GM18505 (cell line): Measurements from ENCODE around the gene TMPRSS11B.
"Not testable (repeated sequence)": the region's sequence is repeated elsewhere in the genome, so short reads cannot be mapped to it uniquely, and the experiment has no call there.

Experiments used
- ATAC-seq: cut with Tn5 transposase; IDR thresholded peaks from one replicate; pipeline ENCODE4 v1.9.1; 2021; ENCODE audit not compliant: unreplicated experiment
- POLR2A ChIP-seq: IDR thresholded peaks from 4 replicates; pipeline ENCODE4 v1.6.1; 2011; ENCODE audit warnings: borderline replicate concordance; ENCODE audit not compliant: insufficient read depth, insufficient read length; ENCODE audit errors: extremely low read depth

The TMPRSS11B gene, protein sequence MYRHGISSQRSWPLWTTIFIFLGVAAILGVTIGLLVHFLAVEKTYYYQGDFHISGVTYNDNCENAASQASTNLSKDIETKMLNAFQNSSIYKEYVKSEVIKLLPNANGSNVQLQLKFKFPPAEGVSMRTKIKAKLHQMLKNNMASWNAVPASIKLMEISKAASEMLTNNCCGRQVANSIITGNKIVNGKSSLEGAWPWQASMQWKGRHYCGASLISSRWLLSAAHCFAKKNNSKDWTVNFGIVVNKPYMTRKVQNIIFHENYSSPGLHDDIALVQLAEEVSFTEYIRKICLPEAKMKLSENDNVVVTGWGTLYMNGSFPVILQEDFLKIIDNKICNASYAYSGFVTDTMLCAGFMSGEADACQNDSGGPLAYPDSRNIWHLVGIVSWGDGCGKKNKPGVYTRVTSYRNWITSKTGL

DNA sequence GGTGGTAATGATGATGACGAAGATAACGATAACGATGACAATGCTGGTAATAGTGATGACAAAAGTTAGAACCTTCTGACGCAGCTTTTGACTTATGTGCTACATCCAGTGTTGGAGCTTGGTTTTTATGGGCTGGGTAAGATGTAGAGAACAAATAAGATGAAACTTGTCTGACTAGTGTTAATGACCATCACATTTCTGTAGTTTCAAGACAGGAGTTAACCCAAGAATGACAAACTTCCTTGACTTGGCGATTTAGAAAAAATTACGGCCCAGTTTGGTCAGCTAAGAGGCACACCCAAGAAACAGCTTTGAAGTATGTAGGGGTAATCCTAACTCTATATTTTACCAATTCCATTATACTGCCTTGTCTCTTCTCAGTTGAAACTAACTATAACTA, at the start of gene TMPRSS11B:
TMPRSS11B (minus strand) TSS at position 101 of the 400 bp plus-strand sequence. CDS start 136 bp downstream, outside the sequence.
- ATAC-seq = no peak
- TF ChIP-seq POLR2A = no peak

DNA sequence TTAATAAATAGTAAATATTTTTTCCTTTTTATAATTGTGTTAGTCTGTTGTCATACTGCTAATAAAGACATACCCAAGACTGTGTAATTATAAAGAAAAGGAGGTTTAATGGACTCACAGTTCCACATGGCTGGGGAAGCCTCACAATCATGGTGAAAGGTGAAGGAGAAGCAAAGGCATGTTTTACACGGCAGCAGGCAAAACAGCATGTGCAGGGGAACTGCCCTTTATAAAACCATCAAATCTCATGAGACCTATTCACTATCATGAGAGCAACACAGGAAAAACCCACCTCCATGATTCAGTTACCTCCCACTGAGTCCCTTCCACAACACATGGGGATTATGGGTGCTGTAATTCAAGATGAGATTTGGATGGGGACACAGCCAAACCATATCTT, 45.8 kb upstream of the TMPRSS11B start:
- TF ChIP-seq POLR2A = no peak

DNA sequence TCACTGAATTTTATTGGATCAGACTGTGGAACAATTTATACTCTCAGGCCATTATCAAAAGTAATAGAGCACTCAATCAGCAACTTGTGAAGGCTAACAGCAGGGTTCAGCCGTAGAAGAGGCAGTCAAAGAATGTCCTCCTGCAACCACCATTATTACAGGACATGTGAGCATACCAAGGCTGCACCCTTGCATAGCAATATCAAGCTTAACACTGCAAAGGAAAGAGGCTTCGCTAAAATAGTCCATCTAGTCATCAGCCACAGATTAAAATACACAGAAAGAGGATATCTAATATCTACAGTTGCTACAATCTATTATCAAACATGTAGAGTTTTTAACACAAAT, 42.9 kb upstream of the TMPRSS11B start:
- ATAC-seq = no peak
- TF ChIP-seq POLR2A = no peak

More for the DNA sequence above, 45.8 kb upstream of the TMPRSS11B start:
- ATAC-seq = no peak

DNA sequence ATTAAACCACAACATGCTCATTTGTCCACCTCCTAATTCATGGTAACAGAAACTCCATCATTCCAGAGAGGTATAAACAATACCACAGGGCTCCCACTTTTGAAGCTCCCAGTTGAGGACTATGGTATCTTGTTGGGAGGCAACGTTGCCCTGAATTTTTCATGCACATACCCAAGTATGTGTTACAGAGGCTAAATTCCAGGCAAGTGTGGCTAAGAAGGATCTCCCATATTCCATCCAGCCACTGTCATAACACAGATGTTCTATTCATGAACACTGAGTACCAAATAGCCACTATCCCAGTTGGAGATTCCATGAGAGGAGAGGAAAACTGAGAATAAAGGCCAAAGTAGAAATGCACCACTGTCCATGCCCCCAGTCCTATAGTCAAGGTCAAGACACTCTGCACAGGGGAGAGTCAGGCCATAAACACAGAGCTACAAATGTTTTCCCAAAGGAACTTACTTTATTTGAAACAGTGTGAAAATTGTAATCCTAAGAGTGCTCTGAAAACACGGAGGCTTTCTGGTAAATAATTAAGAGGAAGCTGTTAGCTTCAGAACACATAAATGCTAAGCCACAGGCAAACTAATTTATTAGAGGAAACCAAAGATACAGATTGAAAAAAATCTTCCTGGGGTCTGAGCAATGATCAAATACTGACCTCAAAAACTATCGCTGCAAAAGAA, 42.4 kb upstream of the TMPRSS11B start:
- ATAC-seq = no peak
- no peak for TF ChIP-seq POLR2A

DNA sequence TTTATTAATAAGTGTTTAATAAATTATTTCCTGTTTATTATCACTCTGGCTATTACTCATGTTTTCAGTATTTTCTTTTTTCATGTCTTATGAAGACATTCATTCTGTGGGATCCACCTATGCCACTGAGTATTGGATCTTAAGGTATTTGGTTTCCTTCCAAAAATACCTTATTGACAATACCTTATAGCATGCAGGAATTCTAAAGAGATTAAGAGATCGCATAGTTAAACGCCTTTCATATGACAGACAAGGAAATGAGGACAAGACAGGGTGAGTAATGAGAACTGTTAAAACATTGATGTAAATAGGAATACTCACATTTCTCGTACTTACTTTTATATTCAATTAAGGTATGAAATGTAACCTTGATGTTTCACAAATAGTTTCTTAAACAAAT, 38.2 kb upstream of the TMPRSS11B start:
- no peak for ATAC-seq
- TF ChIP-seq POLR2A = no peak

DNA sequence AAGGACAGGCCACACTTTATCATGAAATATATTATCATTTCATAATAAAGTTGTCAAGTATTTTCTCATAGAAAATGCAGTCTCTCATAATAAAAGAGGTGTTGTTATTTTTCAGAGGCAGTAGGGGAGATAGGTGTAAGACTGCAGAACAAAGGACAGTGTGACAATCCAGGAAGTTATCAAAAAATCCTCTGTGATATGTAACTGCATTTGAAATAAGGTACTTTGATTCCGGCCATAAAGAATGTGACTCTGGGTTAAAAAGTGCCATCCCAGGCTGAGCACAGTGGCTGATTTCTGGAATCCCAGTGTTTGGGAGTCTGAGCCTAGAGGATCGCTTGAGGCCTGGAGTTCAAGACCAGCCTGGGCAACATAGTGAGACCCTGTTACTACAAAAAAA, 37.6 kb upstream of the TMPRSS11B start:
- no peak for TF ChIP-seq POLR2A
- no peak for ATAC-seq

DNA sequence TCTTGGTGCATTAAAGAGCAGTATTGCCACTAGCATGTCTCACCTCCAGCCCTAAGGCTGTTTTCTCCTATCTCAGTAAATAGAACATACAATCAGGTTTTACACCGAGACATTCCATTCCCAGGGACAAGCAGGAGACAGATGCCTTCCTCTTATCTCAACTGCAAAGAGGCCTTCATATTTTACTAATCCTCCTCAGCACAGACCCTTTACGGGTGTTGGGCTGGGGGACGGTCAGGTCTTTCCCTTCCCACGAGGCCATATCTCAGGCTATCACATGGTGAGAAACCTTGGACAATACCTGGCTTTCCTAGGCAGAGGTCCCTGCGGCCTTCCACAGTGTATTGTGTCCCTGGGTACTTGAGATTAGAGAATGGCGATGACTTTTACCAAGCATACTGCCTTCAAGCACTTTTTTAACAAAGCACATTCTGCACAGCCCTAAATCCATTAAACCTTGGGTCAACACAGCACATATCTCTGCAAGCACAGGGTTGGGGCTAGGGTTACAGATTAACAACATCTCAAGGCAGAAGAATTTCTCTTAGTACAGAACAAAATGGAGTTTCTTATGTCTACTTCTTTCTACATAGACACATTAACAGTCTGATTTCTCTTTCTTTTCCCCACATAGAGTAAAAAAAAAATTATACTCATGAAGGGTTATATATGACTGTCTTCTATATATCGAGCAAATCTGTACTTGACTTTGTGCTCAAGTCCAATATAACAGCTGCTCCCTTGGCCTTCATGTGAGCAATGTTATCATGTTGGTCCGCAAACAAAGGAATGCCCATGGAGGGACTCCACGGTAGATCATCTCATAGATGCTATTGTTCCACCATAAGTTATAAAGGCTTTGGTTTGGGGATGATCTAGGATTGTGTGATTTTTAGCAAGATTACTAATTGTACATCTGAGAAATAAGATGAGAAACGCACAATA, 36.6 kb upstream of the TMPRSS11B start:
- not testable (repeated sequence) for ATAC-seq

DNA sequence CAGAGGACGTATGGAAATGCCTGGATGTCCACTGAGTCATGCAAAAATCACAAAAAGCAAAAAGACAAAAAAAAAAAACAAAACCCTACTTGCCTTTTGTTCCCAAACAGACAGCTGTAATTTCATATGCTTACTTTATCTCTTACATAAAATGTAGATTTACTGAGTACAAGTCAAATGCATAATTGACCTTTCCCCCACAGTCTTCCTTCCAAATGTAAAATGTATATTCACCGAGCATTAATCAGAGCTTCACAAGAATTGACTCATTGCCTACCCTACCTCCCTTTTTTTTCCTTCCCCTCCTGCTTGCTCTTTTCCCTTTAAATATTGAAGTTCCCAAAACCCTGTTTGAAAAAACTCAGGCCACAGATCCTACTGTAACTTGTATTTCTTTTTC, 32.5 kb upstream of the TMPRSS11B start:
- no peak for ATAC-seq
- no peak for TF ChIP-seq POLR2A

DNA sequence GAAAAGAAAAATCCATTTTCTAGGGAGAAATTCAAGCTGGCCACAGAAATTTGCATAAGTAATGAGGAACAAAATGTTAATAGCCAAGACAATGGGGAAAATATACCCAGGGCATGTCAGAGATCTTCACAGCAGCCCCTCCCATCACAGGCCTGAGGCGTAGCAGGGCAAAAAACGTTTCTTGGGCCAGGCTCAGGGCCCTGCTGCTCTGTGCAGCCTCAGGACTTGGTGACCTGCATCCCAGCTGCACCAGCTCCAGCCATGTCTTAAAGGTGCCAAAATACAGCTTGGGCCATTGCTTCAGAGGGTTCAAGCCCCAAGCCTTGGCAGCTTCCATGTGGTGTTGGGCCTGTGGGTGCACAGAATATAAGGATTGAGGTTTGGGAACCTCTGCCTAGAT, 32.1 kb upstream of the TMPRSS11B start:
- no peak for ATAC-seq
- no peak for TF ChIP-seq POLR2A

DNA sequence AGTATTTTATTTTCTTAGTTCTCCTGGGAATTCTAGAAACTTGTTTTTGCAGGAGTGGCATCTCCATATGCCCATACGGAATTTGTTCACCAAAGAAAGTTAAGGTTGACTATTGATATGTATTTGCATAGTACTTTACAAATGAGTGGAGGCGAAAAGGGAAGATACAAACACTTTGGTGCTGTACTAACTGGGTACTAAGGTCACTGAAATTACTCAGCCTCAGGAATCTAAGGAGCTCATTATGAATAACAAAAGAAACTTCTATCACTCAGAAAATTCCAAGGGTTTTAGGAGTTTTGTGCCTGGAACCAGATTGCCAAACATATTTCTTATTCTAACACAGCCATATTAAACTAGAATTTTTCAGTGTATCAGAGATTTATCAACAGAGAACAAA, 27.4 kb upstream of the TMPRSS11B start:
- no peak for TF ChIP-seq POLR2A

DNA sequence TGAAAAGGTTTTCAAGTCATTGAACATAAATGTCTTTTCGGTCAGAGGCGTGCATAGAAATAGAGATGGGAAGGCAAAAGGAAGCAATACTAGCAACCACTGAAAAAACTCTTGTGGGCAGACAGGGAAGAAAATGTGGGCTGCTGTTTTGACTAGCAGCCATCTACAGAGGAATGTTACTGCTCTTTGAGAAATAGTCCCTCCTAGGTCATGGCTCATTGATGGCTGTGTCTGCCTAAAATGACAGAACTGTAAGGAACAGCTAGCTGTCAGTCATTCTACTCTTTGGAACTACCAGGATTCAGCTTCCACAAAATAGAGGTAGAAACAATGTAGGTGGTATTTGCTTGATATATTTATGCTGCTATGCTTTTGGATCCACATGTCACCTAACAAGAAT, 26.9 kb upstream of the TMPRSS11B start:
- ATAC-seq = peak; percentile 25
- no peak for TF ChIP-seq POLR2A

More for the DNA sequence above, 27.4 kb upstream of the TMPRSS11B start:
- no peak for ATAC-seq

DNA sequence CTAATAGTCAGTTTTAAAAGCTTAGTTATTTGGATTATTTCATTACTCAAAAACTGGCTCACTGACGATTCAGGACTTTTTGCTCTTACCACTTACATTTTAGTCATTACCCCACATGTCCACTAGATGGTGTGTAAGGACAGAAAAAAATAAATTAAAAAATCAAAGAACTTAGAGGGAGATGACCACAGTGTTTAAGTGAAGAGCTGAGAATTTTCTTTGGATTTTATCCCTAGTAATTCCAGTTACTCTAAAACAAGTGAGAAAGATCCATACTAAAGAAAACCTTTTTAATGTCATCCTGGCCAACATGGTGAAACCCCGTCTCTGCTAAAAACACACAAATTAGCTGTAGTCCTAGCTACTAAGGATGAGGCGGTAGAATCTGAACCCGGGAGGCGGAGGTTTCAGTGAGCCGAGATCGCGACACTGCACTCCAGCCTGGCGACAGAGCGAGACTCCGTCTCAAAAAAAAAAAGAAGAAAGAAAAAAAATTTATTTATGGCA, 26.4 kb upstream of the TMPRSS11B start:
- no peak for TF ChIP-seq POLR2A
- peak; percentile 65 for ATAC-seq

DNA sequence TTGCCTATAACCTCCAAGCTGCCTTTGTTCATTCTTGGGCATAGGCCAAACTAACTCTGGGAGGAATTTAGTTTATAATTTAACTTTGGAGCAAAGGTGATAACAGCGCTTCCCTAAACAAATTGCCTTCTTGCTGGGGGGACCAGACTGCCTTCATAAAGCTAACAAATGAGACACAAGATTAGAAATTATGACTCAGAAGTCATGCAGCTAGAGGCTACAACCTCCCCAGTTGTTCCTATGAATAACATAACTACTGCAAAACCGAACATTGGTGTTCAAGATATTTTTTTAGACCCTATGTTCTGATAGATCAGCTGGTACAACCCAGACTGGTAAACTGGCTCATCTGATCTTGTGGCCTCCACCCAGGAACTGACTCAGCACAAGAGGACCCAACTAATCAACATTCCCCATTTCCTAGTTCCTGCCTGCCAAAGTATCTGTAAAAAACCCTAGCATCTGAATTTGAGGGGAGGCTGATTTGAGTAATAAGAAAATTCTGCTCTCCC, 22.0 kb upstream of the TMPRSS11B start:
- no peak for TF ChIP-seq POLR2A
- no peak for ATAC-seq
